Cardiac muscle cell (in vitro differentiated cells and primary cell): ENCODE measurements around the gene EHF. TPM values are rescaled to one million over a fixed set of nuclear protein-coding genes. Genes with fewer than 3 reads are reported as not detected.

Experiments used
- DNase-seq, 2 donors: peaks; one replicate each; pipeline versions ENCODE4 v3.0.0 to v3.0.0-alpha.2; 2010 to 2017; ENCODE audit warnings: low read depth in 1 of 2, low spot score in 1 of 2
- H3K27ac ChIP-seq: fragments of 200-600 bp; sonication (generic); 2 replicates; pipeline ENCODE4 v1.5.1; 2016
- H3K27me3 ChIP-seq: fragments of 200-600 bp; sonication (generic); 2 replicates; pipeline ENCODE4 v1.6.0; 2016; ENCODE audit warnings: control low read depth
- H3K36me3 ChIP-seq: fragments of 200-600 bp; sonication (generic); 2 replicates; pipeline ENCODE4 v1.5.1; 2016; ENCODE audit warnings: control low read depth
- H3K4me1 ChIP-seq: fragments of 200-600 bp; sonication (generic); 2 replicates; pipeline ENCODE4 v1.8.1; 2017; ENCODE audit warnings: low read depth, mild to moderate bottlenecking, mixed run types
- H3K4me3 ChIP-seq: fragments of 200-600 bp; sonication (generic); 2 replicates; pipeline ENCODE4 v1.5.1; 2016; ENCODE audit warnings: mild to moderate bottlenecking
- H3K9me3 ChIP-seq: fragments of 200-600 bp; sonication (generic); 2 replicates; pipeline ENCODE4 v1.5.1; 2017; ENCODE audit warnings: low read depth, mild to moderate bottlenecking, control low read depth
- polyA plus RNA-seq: library from polyadenylated mRNA; unstranded; fragments of >200 nt; fragmentation: Nextera tagmentation; extraction: Ambion mirVana; gene quantifications from 2 replicates; pipeline ENCODE4 v1.2.1, GENCODE V29; 2016
- total RNA-seq: library from RNA; depleted of rRNA; stranded (reverse); fragments of >200 nt; gene quantifications from 2 replicates; pipeline ENCODE4 v1.2.3, GENCODE V29; 2016
- TF ChIP-seq, protein P1 (sequence below): IDR thresholded peaks from 2 replicates; pipeline ENCODE4 v1.5.1; 2012; ENCODE audit warnings: low read depth, mild to moderate bottlenecking, low read length

Gene EHF
- total and polyA plus RNA-seq, 2 experiments from 2014 or later = not detected

DNA sequence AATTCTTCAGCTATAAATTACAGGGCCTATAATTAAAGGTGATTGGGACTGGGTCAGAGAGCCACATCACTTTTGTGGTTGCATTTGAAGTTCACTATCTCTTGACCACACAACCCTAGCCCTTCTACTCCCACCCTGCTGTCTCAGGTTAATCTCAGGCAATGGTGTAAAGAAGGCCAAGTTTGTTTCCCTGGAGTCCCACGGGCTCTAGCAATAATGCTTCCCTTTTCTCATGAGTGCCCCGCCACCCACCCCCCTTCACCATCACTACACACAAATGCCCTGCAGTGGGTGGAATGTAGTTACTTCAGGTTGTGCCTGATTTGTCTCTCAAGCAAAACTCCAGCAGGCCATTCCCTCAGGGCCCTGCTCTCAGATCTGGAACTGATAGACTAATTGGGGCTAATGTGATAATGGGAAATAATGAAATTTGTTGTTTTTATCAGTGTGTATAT is 1.8 kb upstream of the EHF start:
- H3K36me3 ChIP-seq = no peaks in the 10 kb centered on the region
- TF ChIP-seq, protein P1, sequence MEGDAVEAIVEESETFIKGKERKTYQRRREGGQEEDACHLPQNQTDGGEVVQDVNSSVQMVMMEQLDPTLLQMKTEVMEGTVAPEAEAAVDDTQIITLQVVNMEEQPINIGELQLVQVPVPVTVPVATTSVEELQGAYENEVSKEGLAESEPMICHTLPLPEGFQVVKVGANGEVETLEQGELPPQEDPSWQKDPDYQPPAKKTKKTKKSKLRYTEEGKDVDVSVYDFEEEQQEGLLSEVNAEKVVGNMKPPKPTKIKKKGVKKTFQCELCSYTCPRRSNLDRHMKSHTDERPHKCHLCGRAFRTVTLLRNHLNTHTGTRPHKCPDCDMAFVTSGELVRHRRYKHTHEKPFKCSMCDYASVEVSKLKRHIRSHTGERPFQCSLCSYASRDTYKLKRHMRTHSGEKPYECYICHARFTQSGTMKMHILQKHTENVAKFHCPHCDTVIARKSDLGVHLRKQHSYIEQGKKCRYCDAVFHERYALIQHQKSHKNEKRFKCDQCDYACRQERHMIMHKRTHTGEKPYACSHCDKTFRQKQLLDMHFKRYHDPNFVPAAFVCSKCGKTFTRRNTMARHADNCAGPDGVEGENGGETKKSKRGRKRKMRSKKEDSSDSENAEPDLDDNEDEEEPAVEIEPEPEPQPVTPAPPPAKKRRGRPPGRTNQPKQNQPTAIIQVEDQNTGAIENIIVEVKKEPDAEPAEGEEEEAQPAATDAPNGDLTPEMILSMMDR = no peak
- H3K4me1 ChIP-seq = peaks cover 22% of the 10 kb centered on the region
- H3K27me3 ChIP-seq = no peaks in the 10 kb centered on the region
- no peak overlapping the region for H3K27ac ChIP-seq
- no peaks in the 10 kb centered on the region for H3K9me3 ChIP-seq
- no peak for DNase-seq
- no peak overlapping the region for H3K4me3 ChIP-seq

- H3K4me1 ChIP-seq = peaks cover 14% of the 10 kb centered on the region
- TF ChIP-seq, protein P1 = no peak
- no peak for DNase-seq
- no peak overlapping the region for H3K27ac ChIP-seq
- H3K4me3 ChIP-seq = no peak overlapping the region
- H3K27me3 ChIP-seq = no peaks in the 10 kb centered on the region
- H3K36me3 ChIP-seq = no peaks in the 10 kb centered on the region
- H3K9me3 ChIP-seq = no peaks in the 10 kb centered on the region
Observed at GRCh38 chr11:34620202-34620601, 691 bp upstream of the EHF start.

DNA sequence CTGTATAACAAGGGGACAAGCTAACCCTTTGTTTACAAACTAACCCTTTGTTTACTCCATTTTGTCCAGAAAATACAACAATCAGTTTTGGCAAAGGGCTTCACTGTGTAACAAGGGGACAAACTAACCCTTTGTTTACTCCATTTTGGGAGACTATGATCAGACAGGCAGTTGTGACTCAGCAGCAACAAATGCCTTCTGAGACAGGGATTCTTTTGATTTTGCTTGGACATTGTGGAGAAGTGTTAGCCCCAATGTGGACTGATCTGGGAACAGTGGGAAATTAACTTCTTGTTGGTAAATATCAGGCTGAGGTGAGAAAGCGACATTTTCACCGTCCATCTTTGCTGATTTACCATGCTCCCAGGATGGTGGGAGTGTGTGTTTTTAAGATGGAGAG is 983 bp downstream of the EHF start:
- Histone ChIP-seq H3K27me3 (no peaks in the 10 kb centered on the region), H3K9me3 (no peaks in the 10 kb centered on the region), H3K27ac (no peak overlapping the region), H3K4me1 (peaks cover 6% of the 10 kb centered on the region), H3K36me3 (no peaks in the 10 kb centered on the region), H3K4me3 (no peak overlapping the region)
- DNase-seq = no peak
- TF ChIP-seq, protein P1 = no peak

DNA sequence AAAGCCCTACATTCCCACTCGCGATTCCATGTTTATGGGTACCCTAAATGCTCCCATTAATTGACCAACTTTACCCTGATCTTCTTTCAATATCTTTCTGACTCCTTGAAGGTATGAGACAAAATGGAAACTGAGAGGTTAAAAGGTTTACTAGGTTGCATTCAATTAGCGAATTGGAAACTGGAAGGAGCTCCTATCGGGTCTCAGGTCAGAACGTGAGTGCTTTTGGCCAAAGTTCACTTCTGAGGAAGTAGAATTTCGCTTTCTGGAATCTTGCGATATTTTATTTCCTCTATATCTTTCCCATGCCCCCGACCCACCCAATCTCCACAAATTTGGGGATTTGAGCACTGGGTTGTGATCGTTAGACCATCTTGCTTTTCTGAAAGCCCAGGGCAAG is 2.6 kb downstream of the EHF start:
- no peaks in the 10 kb centered on the region for H3K4me1 ChIP-seq
- no peak for DNase-seq
- H3K27ac ChIP-seq = no peak overlapping the region
- no peaks in the 10 kb centered on the region for H3K36me3 ChIP-seq
- H3K4me3 ChIP-seq = no peak overlapping the region
- no peaks in the 10 kb centered on the region for H3K27me3 ChIP-seq
- TF ChIP-seq, protein P1 = no peak
- no peaks in the 10 kb centered on the region for H3K9me3 ChIP-seq

DNA sequence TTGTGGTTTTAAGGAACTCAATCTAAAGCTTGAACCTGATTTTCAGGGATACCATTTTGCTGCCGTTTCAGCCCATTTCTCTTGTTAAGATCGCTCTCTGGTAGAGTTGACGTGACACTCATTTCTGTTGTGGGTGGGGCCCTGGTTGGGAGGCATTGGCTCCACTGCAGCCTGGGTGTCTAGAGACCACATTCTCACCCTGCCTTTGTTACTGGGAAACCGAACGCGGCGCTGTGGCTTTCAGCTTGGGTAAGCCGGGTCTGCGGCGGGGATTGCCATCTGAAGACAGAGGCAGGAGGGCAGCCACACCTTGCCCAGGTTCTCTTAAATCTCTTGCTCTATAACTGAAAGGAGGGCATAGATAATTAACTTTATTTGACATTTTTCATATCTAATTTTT is 3.2 kb downstream of the EHF start:
- H3K9me3 ChIP-seq = no peaks in the 10 kb centered on the region

More for the DNA sequence above, 3.2 kb downstream of the EHF start:
- Histone ChIP-seq H3K4me1 (no peaks in the 10 kb centered on the region), H3K36me3 (no peaks in the 10 kb centered on the region), H3K4me3 (no peak overlapping the region), H3K27me3 (no peaks in the 10 kb centered on the region), H3K27ac (no peak overlapping the region)
- TF ChIP-seq, protein P1 = no peak
- DNase-seq = no peak
